NOMO-1 treated with DMSO at 0.1 percent for 48 hours (cell line): Measurements from ENCODE around the gene MAGEA2B.
"Not testable (repeated sequence)": the region's sequence is repeated elsewhere in the genome, so short reads cannot be mapped to it uniquely, and the experiment has no call there.

ENCODE experiments used
- DNase-seq: peaks from one replicate; lab custom pipeline; 2025; ENCODE audit not compliant: unreplicated experiment; lab: John Stamatoyannopoulos, UW

The MAGEA2B gene

DNA sequence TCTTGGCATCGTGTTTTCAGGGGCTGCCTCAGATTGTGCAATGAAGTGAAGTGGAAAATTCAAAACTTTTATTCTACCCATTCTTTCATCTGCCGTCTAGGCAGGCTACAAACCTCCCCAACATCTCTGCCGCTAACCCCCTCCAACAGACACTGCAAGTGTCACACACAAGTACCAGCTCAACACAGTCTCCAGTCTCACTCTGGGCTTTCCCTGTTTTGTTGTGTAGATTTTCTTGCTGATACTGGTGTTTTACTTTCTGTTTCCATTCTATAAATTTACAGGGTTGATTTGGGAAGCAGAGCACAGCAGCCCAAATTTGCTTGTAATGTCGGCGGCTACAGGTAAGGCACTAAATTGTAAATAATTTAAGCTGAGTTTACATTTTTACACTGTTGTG lies 40.4 kb downstream of the MAGEA2B start:
- not testable (repeated sequence) for DNase-seq

DNA sequence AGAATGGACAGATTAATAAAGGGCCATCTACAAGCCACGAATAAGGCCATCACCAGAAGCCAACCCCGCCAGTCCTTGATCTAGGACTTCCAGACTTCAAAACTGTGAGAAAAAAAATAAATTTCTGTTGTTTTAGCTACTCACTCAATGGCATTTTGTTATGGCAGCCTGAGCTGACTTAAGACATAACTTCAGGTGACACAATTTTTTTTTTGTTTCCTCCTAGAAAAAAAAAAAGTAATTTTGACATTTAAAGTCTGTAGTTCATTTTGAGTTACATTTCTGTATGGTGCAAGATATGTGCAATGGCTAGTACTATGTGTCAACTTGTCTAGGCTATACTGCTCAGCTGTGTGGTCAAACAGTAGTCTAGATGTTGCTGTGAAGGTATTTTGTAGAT lies 44.5 kb downstream of the MAGEA2B start, which contains the start of gene CSAG3:
CSAG3 (plus strand) TSS at position 301 of the 400 bp plus-strand sequence.
- DNase-seq = not testable (repeated sequence)

DNA sequence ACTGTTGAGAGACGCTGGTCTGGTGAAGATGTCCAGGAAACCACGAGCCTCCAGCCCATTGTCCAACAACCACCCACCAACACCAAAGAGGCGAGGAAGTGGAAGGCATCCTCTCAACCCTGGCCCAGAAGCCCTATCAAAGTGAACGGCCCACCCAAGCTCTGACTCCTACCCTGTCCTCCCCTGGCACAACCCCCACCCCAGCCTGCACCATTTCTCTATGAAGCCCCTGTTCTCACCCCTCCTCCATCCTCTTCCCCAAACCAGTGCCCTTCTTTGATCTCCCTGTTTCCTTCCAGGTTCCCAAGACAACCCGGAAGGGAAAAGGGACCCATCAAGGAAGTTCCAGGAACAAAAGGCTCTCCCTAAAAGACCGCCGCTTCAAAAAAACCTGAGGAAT lies 45.1 kb downstream of the MAGEA2B start:
- DNase-seq = not testable (repeated sequence)

DNA sequence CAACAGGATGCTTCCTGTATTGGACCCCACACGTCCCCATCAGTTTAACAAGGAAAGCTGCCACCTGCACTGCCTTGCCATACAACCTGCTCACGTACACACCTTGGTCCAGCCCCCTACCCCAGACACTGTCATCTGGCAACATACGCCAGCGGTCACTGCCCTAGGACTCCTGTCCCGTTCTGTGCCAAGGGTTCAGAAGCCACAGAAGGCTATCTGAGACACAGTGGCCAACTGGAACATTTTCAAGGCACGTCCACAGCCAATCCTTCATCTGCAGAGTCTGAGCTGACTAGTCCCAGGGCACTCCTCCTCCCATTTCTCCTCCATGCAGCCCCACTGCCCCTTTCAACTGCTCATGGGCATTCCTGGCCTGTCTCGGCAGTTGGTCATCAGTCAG lies 47.2 kb downstream of the MAGEA2B start:
- DNase-seq = not testable (repeated sequence)

DNA sequence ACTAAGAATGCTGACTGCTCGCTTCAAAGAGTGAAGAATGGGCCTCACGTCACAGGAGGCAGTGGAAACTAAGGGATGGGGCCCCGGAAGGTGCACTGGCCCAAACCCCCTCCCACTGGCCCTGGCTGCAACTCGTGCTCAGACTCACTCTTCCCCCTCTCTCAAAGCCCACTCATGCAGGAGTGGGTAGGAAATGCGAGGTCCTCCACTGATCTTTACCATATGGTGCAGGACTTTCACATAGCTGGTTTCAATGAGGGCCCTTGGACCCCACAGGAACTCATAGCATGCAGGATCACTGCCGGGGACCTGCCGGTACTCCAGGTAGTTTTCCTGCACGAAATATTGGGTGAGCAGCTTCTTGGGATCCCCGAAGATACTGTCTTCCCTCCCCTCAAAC lies 52.1 kb downstream of the MAGEA2B start:
- not testable (repeated sequence) for DNase-seq
